ENCODE results near the gene SPATA3.

DNA sequence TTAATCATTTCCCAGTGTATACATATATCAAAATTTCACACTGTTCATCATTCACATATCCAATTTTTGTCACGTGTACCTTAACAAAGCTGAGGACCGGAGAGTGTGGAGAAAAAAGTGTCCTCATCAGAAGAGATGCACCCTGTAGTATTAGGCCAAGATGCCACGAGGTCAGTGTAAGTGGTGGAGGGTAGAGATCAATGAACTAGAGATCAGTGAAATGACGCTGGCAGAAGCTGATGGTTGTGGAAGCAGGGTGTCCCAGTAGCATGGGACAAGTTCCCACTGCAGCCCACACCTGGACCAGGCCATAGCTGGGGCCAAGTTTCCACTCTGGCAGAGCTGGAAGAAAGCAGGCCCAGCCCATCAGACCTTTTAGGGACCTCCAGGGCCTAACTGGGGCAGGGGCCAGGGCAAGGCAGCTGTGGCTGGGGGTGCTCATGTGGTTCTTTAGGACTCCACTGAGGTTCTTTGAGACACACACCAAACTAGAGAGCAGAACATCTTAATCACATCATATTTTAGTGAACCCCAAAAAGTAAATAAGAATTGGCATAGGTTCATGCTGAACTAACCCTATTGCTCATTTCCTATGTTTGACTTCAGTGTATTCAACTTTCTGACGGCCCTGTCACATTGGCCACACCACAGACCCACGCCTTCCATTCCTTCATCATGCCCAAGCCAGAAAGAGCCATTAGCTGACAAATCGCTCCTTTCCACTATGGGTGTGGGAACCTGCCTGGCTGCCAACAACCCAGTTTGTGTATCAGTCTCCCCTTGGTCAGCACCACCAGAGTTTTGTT lies 49.3 kb upstream of the SPATA3 start:
- TF ChIP-seq, protein P1, sequence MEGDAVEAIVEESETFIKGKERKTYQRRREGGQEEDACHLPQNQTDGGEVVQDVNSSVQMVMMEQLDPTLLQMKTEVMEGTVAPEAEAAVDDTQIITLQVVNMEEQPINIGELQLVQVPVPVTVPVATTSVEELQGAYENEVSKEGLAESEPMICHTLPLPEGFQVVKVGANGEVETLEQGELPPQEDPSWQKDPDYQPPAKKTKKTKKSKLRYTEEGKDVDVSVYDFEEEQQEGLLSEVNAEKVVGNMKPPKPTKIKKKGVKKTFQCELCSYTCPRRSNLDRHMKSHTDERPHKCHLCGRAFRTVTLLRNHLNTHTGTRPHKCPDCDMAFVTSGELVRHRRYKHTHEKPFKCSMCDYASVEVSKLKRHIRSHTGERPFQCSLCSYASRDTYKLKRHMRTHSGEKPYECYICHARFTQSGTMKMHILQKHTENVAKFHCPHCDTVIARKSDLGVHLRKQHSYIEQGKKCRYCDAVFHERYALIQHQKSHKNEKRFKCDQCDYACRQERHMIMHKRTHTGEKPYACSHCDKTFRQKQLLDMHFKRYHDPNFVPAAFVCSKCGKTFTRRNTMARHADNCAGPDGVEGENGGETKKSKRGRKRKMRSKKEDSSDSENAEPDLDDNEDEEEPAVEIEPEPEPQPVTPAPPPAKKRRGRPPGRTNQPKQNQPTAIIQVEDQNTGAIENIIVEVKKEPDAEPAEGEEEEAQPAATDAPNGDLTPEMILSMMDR (IDR thresholded peaks at IDR 0.05): no peak
- TF ChIP-seq POLR2A (IDR thresholded peaks at IDR 0.05): no peak
